H9 (cell line): ENCODE measurements around the gene PCNX2. TPM values are rescaled to one million over a fixed set of nuclear protein-coding genes. Genes with fewer than 3 reads are reported as not detected.

ENCODE experiments used
- DNase-seq: peaks from one replicate; pipeline ENCODE4 v3.0.0-alpha.2; 2017
- H2AFZ ChIP-seq: one replicate; pipeline ENCODE4 v1.6.1; 2013; ENCODE audit warnings: mild to moderate bottlenecking, low read length, control low read depth, moderate library complexity
- H2AK5ac ChIP-seq: 2 replicates; pipeline ENCODE4 v1.6.1; 2013; ENCODE audit warnings: low read length, control low read depth, mixed read lengths; ENCODE audit not compliant: insufficient read length
- H2BK120ac ChIP-seq: one replicate; pipeline ENCODE4 v1.6.1; 2013; ENCODE audit warnings: low read depth, mild to moderate bottlenecking, low read length, control low read depth, inconsistent platforms; ENCODE audit not compliant: poor library complexity, severe bottlenecking
- H2BK12ac ChIP-seq: 2 replicates; pipeline ENCODE4 v1.6.1; 2013; ENCODE audit warnings: low read length, control low read depth, mixed read lengths, low read depth; ENCODE audit not compliant: insufficient read length
- H2BK15ac ChIP-seq: 2 replicates; pipeline ENCODE4 v1.6.1; 2013; ENCODE audit warnings: low read depth, low read length, control low read depth
- H2BK20ac ChIP-seq: one replicate; pipeline ENCODE4 v1.6.1; 2013; ENCODE audit warnings: low read depth, mild to moderate bottlenecking, low read length, control low read depth, inconsistent platforms; ENCODE audit not compliant: poor library complexity, severe bottlenecking
- H2BK5ac ChIP-seq: 2 replicates; pipeline ENCODE4 v1.6.1; 2013; ENCODE audit warnings: low read length, control low read depth, mixed read lengths; ENCODE audit not compliant: insufficient read length
- H3K14ac ChIP-seq: 2 replicates; pipeline ENCODE4 v1.6.1; 2013; ENCODE audit warnings: low read length, control low read depth; ENCODE audit not compliant: insufficient read depth
- H3K18ac ChIP-seq: 2 replicates; pipeline ENCODE4 v1.6.1; 2013; ENCODE audit warnings: low read depth, mild to moderate bottlenecking, mixed read lengths, low read length, control low read depth; ENCODE audit not compliant: insufficient read length
- H3K23ac ChIP-seq: 2 replicates; pipeline ENCODE4 v1.6.1; 2013; ENCODE audit warnings: low read length, control low read depth, mixed read lengths, low read depth; ENCODE audit not compliant: insufficient read length
- H3K23me2 ChIP-seq: 2 replicates; pipeline ENCODE4 v1.6.1; 2013; ENCODE audit warnings: low read depth, mild to moderate bottlenecking, mixed read lengths, low read length, control low read depth; ENCODE audit not compliant: insufficient read length, poor library complexity, severe bottlenecking
- H3K27ac ChIP-seq: 2 replicates; pipeline ENCODE4 v1.5.1; 2013; ENCODE audit warnings: low read length, control low read depth, mixed read lengths, low read depth; ENCODE audit not compliant: insufficient read length
- H3K27me3 ChIP-seq: 2 replicates; pipeline ENCODE4 v1.6.1; 2013; ENCODE audit warnings: low read length, control low read depth, inconsistent platforms; ENCODE audit not compliant: insufficient read depth
- H3K4ac ChIP-seq: 2 replicates; pipeline ENCODE4 v1.6.1; 2013; ENCODE audit warnings: low read depth, mild to moderate bottlenecking, control low read depth, inconsistent platforms, low read length, moderate library complexity
- H3K4me1 ChIP-seq: 2 replicates; pipeline ENCODE4 v1.6.1; 2013; ENCODE audit warnings: low read length, control low read depth, inconsistent platforms; ENCODE audit not compliant: insufficient read depth
- H3K4me2 ChIP-seq: 2 replicates; pipeline ENCODE4 v1.6.1; 2013; ENCODE audit warnings: low read length, control low read depth, mixed read lengths; ENCODE audit not compliant: insufficient read length, insufficient read depth
- H3K56ac ChIP-seq: 2 replicates; pipeline ENCODE4 v1.6.1; 2013; ENCODE audit warnings: low read depth, mild to moderate bottlenecking, mixed read lengths, low read length, control low read depth; ENCODE audit not compliant: insufficient read length
- H3K79me1 ChIP-seq: 2 replicates; pipeline ENCODE4 v1.6.1; 2013; ENCODE audit warnings: low read depth, mild to moderate bottlenecking, moderate library complexity, low read length, control low read depth, inconsistent platforms; ENCODE audit not compliant: insufficient read depth, poor library complexity, severe bottlenecking
- H3K79me2 ChIP-seq: 2 replicates; pipeline ENCODE4 v1.6.1; 2013; ENCODE audit warnings: low read length, control low read depth, inconsistent platforms; ENCODE audit not compliant: insufficient read depth
- H3K9ac ChIP-seq: 2 replicates; pipeline ENCODE4 v1.6.1; 2013; ENCODE audit warnings: low read length, control low read depth, mixed read lengths; ENCODE audit not compliant: insufficient read length; ENCODE audit errors: extremely low read depth
- H3K9me3 ChIP-seq: one replicate; pipeline ENCODE4 v1.6.1; 2013; ENCODE audit warnings: low read depth, low read length, inconsistent platforms; ENCODE audit not compliant: control insufficient read depth
- H3T11ph ChIP-seq: one replicate; pipeline ENCODE4 v1.6.1; 2013; ENCODE audit warnings: mild to moderate bottlenecking, low read length, control low read depth, inconsistent platforms
- H4K20me1 ChIP-seq: one replicate; pipeline ENCODE4 v1.6.1; 2013; ENCODE audit not compliant: control insufficient read depth, insufficient read length, insufficient read depth
- H4K5ac ChIP-seq: 2 replicates; pipeline ENCODE4 v1.6.1; 2013; ENCODE audit warnings: low read depth, mild to moderate bottlenecking, mixed read lengths, low read length, control low read depth; ENCODE audit not compliant: insufficient read length
- H4K8ac ChIP-seq: replicated peaks from 2 replicates; pipeline ENCODE4 v1.6.1; 2013; ENCODE audit warnings: low read length, control low read depth, mixed read lengths, low read depth; ENCODE audit not compliant: insufficient read length
- H4K91ac ChIP-seq: 2 replicates; pipeline ENCODE4 v1.6.1; 2013; ENCODE audit warnings: low read depth, mild to moderate bottlenecking, moderate library complexity, mixed read lengths, low read length, control low read depth; ENCODE audit not compliant: insufficient read length
- H3K27ac Mint-ChIP-seq, 3 experiments: 2 replicates in 2 of 3; 3 replicates in 1 of 3; pipeline ENCODE4 v1.8.0; 2020 to 2021; ENCODE audit warnings: mixed read lengths in 3 of 3, mild to moderate bottlenecking in 1 of 3, moderate library complexity in 1 of 3
- H3K27me3 Mint-ChIP-seq: 2 replicates; pipeline ENCODE4 v1.8.0; 2021; ENCODE audit warnings: low read depth, mild to moderate bottlenecking, moderate library complexity, mixed read lengths
- H3K36me3 Mint-ChIP-seq, 3 experiments: 2 replicates in 2 of 3; 3 replicates in 1 of 3; pipeline ENCODE4 v1.8.0; 2020 to 2021; ENCODE audit warnings: low read depth in 3 of 3, mixed read lengths in 3 of 3; ENCODE audit not compliant: insufficient read depth in 1 of 3
- H3K4me1 Mint-ChIP-seq, 2 experiments: 2 replicates each; pipeline ENCODE4 v1.8.0; 2020; ENCODE audit warnings: mixed read lengths in 2 of 2
- H3K4me3 Mint-ChIP-seq, 2 experiments: 2 replicates in 1 of 2; 3 replicates in 1 of 2; pipeline ENCODE4 v1.8.0; 2020 to 2021; ENCODE audit warnings: mild to moderate bottlenecking in 2 of 2, mixed read lengths in 2 of 2, moderate library complexity in 1 of 2
- H3K9me3 Mint-ChIP-seq, 2 experiments: 2 replicates in 1 of 2; 3 replicates in 1 of 2; pipeline ENCODE4 v1.8.0; 2020; ENCODE audit warnings: mild to moderate bottlenecking in 2 of 2, mixed read lengths in 2 of 2, moderate library complexity in 1 of 2
- CTCF ChIP-seq: fragments of 200-600 bp; sonication (generic); conservative IDR thresholded peaks from 3 replicates; pipeline ENCODE4 v1.8.0; 2021; ENCODE audit warnings: antibody characterized with exemption, mild to moderate bottlenecking
- WGBS: extraction: QIAGEN DNeasy Blood & Tissue Kit; methylation state at CpG from one replicate; pipeline ENCODE4 v1.1.7; 2013; ENCODE audit warnings: missing lambda C conversion rate, low lambda C conversion rate, mixed read lengths; ENCODE audit not compliant: insufficient read length; ENCODE audit errors: extremely low coverage; 5-methylcytosine and 5-hydroxymethylcytosine counted together
- total RNA-seq: library from RNA; stranded (reverse); gene quantifications from 2 replicates; pipeline ENCODE4 v1.2.1, GENCODE V29; 2021

Gene PCNX2
- total RNA-seq, 1 experiment from 2014 or later = 45.1 TPM

DNA sequence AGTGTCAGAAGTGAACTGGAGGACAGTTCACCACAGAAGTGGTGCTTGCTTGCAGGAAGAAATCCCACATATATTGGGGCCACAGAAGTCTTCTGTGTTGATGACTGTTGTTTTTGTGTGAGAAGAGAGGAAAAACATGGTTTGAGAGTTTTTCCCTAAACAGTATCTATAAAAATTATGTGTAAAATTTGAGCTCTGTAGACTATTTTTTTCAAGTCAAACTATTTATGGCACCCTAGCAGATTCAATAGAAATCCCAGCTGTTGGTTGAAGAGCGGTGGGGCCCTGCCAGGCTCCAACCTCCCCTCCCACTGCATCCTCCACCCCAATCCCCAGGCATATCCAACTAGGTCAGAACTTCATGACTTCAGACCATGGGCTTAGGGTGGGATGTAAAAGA, 283.5 kb downstream of the PCNX2 start:
- Histone ChIP-seq H2BK120ac (no peak overlapping the region), H3K4me1 (no peaks in the 10 kb centered on the region), H3K4me2 (no peak overlapping the region), H3K4ac (no peak overlapping the region), H3K18ac (no peak overlapping the region), H3K27me3 (no peaks in the 10 kb centered on the region), H4K20me1 (no peaks in the 10 kb centered on the region), H3K23me2 (no peaks in the 10 kb centered on the region), H3K79me1 (no peaks in the 10 kb centered on the region), H3K79me2 (no peaks in the 10 kb centered on the region), H2BK5ac (no peak overlapping the region), H2BK15ac (no peak overlapping the region), H4K91ac (no peak overlapping the region), H3K27ac (no peak overlapping the region), H3K56ac (no peak overlapping the region), H2AFZ (no peak overlapping the region), H2BK20ac (no peak overlapping the region), H4K8ac (no peak overlapping the region), H2BK12ac (no peak overlapping the region), H3T11ph (no peak overlapping the region), H3K23ac (no peak overlapping the region), H3K9me3 (no peaks in the 10 kb centered on the region), H3K9ac (no peak overlapping the region), H3K14ac (no peak overlapping the region), H2AK5ac (no peak overlapping the region), H4K5ac (no peak overlapping the region)
- no peak for TF ChIP-seq CTCF
- peaks cover 16 to 27% (median 23%) of the 10 kb centered on the region in 3 experiments; a peak in 6 of 7 replicates for H3K36me3 Mint-ChIP-seq
- no peak for DNase-seq
- no peaks in the 10 kb centered on the region for H3K4me1 Mint-ChIP-seq
- H3K9me3 Mint-ChIP-seq = no peaks in the 10 kb centered on the region
- H3K27me3 Mint-ChIP-seq = no peaks in the 10 kb centered on the region
- WGBS = no CpG with 5 or more reads among the region's 1 CpG
- no peak overlapping the region for H3K4me3 Mint-ChIP-seq
- no peak overlapping the region for H3K27ac Mint-ChIP-seq
